Prostate gland (tissue), 2 donors: Measurements from ENCODE around the gene DAP. TPM values are rescaled to one million over a fixed set of nuclear protein-coding genes. Genes with fewer than 3 reads are reported as not detected.

ENCODE experiments used
- DNase-seq: peaks from one replicate; pipeline ENCODE4 v3.0.0-alpha.2; 2019; ENCODE audit warnings: low spot score
- H3K27ac ChIP-seq, 2 donors: fragments of 200-600 bp; sonication (generic); 2 replicates each; pipeline ENCODE4 v1.5.1; 2017 to 2019
- H3K27me3 ChIP-seq: fragments of 200-600 bp; sonication (generic); replicated peaks from 2 replicates; pipeline ENCODE4 v1.5.1; 2019; ENCODE audit not compliant: insufficient read depth
- H3K36me3 ChIP-seq, 2 donors: fragments of 200-600 bp; sonication (generic); 1 replicate in 1 of 2; 2 replicates in 1 of 2; pipeline versions ENCODE4 v1.5.1 to v1.8.1; 2017 to 2019
- H3K4me1 ChIP-seq: fragments of 200-600 bp; sonication (generic); replicated peaks from 2 replicates; pipeline ENCODE4 v1.5.1; 2019
- H3K4me3 ChIP-seq, 2 donors: fragments of 200-600 bp; sonication (generic); 2 replicates each; pipeline ENCODE4 v1.5.1; 2017 to 2019
- H3K9me3 ChIP-seq: fragments of 200-600 bp; sonication (generic); 2 replicates; pipeline ENCODE4 v1.5.1; 2017
- POLR2A ChIP-seq: fragments of 450-650 bp; IDR thresholded peaks from one replicate; pipeline ENCODE4 v1.6.1; 2016; ENCODE audit warnings: antibody characterized with exemption, mild to moderate bottlenecking
- POLR2AphosphoS5 ChIP-seq: sonication (generic); formaldehyde crosslinking; IDR thresholded peaks from one replicate; pipeline ENCODE4 v1.6.1; 2017; ENCODE audit warnings: antibody characterized with exemption
- WGBS: methylation state at CpG from one replicate; pipeline ENCODE4 v1.1.5; 2018; 5-methylcytosine and 5-hydroxymethylcytosine counted together
- intact Hi-C: fragments of 100-400 bp; cut with DNase I; formaldehyde crosslinking; loops from one replicate; pipeline ENCODE4 v1.14.2; 2022
- total RNA-seq, 2 donors: library from RNA; depleted of rRNA; stranded (reverse); fragments of >200 nt; gene quantifications; one replicate each; pipeline ENCODE4 v1.1.0, GENCODE V29; 2016
- TF ChIP-seq, protein P1 (sequence below), 4 experiments: fragments of 200-600 bp in 2 of 4; fragments of 450-650 bp in 2 of 4; sonication (generic) in 2 of 4; IDR thresholded peaks; 1 replicate in 3 of 4; 2 replicates in 1 of 4; pipeline ENCODE4 v1.5.1; 2016 to 2019; ENCODE audit warnings: antibody characterized with exemption in 4 of 4, mild to moderate bottlenecking in 2 of 4, moderate library complexity in 2 of 4

Gene DAP
- total RNA-seq, 2 donors from 2014 or later: 86.2 to 111 TPM

DNA sequence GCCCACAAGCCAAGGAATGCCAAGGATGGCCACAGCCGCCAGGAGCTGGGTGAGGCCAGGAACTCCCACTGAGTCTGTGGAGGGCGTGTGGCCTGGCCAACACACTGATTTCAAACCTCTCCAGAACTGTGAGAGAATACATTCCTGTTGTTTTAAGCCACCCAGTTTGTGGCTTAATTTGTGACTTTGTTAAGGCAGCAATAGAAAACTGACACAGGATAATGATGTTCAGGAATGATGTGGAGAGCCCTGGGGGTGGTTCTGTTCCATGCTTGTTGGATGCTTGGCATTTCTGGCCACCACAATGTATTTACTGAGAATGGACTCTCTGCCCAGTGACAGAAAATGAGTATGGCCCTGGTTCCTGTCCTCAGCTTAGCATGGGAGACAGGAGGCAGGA, 82.8 kb downstream of the DAP start:
- H3K4me3 ChIP-seq: no peak overlapping the region
- peaks cover 3 to 5% of the 10 kb centered on the region in 2 donors for H3K36me3 ChIP-seq
- H3K9me3 ChIP-seq: no peaks in the 10 kb centered on the region
- DNase-seq: no peak
- WGBS: 84% methylated on average over 2 of the region's 2 CpGs
- TF ChIP-seq POLR2A (no peak), POLR2AphosphoS5 (no peak)
- TF ChIP-seq, protein P1, sequence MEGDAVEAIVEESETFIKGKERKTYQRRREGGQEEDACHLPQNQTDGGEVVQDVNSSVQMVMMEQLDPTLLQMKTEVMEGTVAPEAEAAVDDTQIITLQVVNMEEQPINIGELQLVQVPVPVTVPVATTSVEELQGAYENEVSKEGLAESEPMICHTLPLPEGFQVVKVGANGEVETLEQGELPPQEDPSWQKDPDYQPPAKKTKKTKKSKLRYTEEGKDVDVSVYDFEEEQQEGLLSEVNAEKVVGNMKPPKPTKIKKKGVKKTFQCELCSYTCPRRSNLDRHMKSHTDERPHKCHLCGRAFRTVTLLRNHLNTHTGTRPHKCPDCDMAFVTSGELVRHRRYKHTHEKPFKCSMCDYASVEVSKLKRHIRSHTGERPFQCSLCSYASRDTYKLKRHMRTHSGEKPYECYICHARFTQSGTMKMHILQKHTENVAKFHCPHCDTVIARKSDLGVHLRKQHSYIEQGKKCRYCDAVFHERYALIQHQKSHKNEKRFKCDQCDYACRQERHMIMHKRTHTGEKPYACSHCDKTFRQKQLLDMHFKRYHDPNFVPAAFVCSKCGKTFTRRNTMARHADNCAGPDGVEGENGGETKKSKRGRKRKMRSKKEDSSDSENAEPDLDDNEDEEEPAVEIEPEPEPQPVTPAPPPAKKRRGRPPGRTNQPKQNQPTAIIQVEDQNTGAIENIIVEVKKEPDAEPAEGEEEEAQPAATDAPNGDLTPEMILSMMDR (IDR thresholded peaks at IDR 0.05): no peak
- intact Hi-C loops: no loop called here
- no peaks in the 10 kb centered on the region for H3K4me1 ChIP-seq
- no peaks in the 10 kb centered on the region for H3K27me3 ChIP-seq
- H3K27ac ChIP-seq: no peak overlapping the region

DNA sequence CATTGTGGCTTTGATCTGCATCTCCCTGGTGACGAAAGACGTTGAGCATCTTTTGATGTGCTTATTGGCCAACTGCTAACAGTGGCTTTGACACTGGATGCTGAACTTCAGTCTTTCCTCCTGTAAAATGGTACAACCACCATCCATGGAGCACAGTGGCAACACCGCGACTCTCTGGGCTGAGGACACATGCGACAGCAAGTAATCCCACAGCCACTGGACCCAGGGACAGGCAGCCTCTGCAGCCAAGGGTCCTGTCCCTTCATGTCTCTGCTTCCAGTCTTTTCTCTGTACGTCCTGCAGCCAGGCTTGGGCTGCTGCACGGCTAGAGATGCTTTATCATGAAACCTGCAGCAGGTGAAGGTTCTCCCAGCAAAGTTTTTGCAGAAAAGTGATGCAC, 83.5 kb downstream of the DAP start:
- no peak for DNase-seq

DNA sequence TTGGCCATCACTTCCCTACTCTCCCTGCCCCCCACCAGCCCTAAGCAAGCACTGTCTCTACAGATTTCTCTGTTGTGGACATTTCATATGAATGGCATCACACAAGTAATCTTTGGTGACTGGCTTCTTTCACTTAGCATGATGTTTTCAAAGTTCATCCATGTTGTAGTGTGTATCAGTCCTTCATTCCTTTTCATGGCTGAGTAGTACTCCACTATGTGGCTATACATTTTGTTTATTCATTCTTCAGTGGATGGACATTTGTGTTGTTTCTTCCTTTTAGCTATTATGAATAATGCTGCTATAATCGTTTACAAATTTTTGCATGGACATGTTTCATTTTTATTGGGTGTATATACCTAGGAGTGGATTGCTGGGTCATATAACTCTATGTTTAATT, 84.1 kb downstream of the DAP start:
- H3K4me1 ChIP-seq: no peaks in the 10 kb centered on the region
- no peak for DNase-seq
- peaks cover 0 to 5% of the 10 kb centered on the region in 2 donors for H3K36me3 ChIP-seq
- intact Hi-C loops: no loop called here
- TF ChIP-seq POLR2AphosphoS5 (no peak), POLR2A (no peak)
- TF ChIP-seq, protein P1 (IDR thresholded peaks at IDR 0.05): no peak
- no peaks in the 10 kb centered on the region for H3K27me3 ChIP-seq
- H3K27ac ChIP-seq: no peak overlapping the region
- WGBS: 95% methylated on average over 1 of the region's 1 CpG
- no peak overlapping the region for H3K4me3 ChIP-seq
- H3K9me3 ChIP-seq: no peaks in the 10 kb centered on the region

More for the DNA sequence above, 83.5 kb downstream of the DAP start:
- WGBS: 95% methylated on average over 7 of the region's 7 CpGs
- TF ChIP-seq, protein P1 (IDR thresholded peaks at IDR 0.05): no peak
- TF ChIP-seq POLR2A (no peak), POLR2AphosphoS5 (no peak)
- intact Hi-C loops: no loop called here
- no peaks in the 10 kb centered on the region for H3K9me3 ChIP-seq
- H3K36me3 ChIP-seq: peaks cover 0 to 5% of the 10 kb centered on the region in 2 donors
- no peak overlapping the region for H3K4me3 ChIP-seq
- H3K4me1 ChIP-seq: no peaks in the 10 kb centered on the region
- no peaks in the 10 kb centered on the region for H3K27me3 ChIP-seq
- H3K27ac ChIP-seq: no peak overlapping the region

DNA sequence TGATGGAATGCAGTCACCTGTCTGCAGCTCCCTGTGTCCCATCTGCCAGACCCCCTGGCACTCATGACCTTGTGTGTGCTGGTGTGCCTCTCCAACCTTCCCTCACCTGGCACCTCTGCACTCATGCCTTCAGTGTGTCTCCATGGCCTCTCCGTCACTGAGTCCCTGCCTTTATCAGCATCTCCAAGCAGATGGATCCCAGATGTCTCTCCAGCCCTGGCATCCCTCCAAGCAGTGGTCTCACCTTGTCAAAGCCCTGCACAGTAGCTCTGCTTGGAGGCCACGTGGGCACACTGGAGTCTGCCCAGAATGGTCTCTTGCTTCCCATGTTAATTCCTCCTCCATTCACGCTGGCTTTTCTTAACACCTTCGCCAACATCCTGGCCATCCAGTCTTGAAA, 84.8 kb downstream of the DAP start:
- H3K4me1 ChIP-seq: no peaks in the 10 kb centered on the region
- no peak for DNase-seq
- no peaks in the 10 kb centered on the region for H3K27me3 ChIP-seq
- intact Hi-C loops: no loop called here
- peaks cover 0 to 5% of the 10 kb centered on the region in 2 donors for H3K36me3 ChIP-seq
- H3K4me3 ChIP-seq: no peak overlapping the region
- 69% methylated on average over 4 of the region's 4 CpGs for WGBS
- TF ChIP-seq, protein P1 (IDR thresholded peaks at IDR 0.05): no peak
- TF ChIP-seq POLR2A (no peak), POLR2AphosphoS5 (no peak)
- no peaks in the 10 kb centered on the region for H3K9me3 ChIP-seq
- H3K27ac ChIP-seq: no peak overlapping the region

DNA sequence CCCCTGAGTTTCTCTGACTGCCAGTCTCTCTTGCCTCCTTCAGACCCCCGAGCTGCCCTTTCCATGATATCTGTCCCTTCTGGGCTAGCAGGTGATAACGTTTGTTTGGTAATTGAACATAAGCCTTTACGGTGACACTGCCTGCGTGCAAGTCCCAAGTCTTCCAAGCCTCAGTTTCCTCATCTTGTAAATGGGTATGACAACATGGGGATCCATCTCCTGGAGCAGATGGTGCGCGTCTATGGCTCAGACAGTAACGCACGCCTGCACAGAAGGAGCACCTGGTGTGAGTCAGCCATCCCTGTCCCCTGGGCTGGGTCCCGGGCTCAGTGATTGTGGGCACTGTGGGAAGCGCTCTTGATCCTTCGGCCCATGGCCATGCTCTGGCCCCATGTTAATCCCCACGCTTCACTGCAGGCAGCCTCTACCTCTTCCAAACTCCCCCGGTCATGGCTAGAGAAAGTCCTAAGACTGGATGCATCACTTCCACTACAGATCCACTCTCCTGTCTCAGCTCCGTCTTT, 85.8 kb downstream of the DAP start:
- H3K9me3 ChIP-seq: no peaks in the 10 kb centered on the region
- H3K36me3 ChIP-seq: peaks cover 0 to 5% of the 10 kb centered on the region in 2 donors
- no peak for TF ChIP-seq POLR2A
- TF ChIP-seq, protein P1 (IDR thresholded peaks at IDR 0.05): no peak
- TF ChIP-seq POLR2AphosphoS5: no peak
- no peaks in the 10 kb centered on the region for H3K27me3 ChIP-seq
- 89% methylated on average over 14 of the region's 14 CpGs for WGBS
- H3K4me1 ChIP-seq: no peaks in the 10 kb centered on the region
- no peak overlapping the region for H3K4me3 ChIP-seq
- H3K27ac ChIP-seq: no peak overlapping the region
- intact Hi-C loops: no loop called here
- no peak for DNase-seq
